Thoracic aorta (tissue), 2 donors: ENCODE results near the gene MARCHF10. TPM values are rescaled to one million over a fixed set of nuclear protein-coding genes. Genes with fewer than 3 reads are reported as not detected.

Experiments used
- ATAC-seq: fragments of 150-250 bp; one replicate; pipeline ENCODE4 v1.8.0; 2017; ENCODE audit warnings: low read depth; ENCODE audit not compliant: insufficient number of reproducible peaks, low FRiP score
- DNase-seq: peaks from one replicate; pipeline ENCODE4 v3.0.0-alpha.2; 2020; ENCODE audit warnings: low spot score
- H3K27ac ChIP-seq, 2 donors: fragments of 200-600 bp; sonication (generic); 1 replicate in 1 of 2; 2 replicates in 1 of 2; pipeline ENCODE4 v1.5.1; 2016; ENCODE audit warnings: mild to moderate bottlenecking in 2 of 2, moderate library complexity in 2 of 2
- H3K27me3 ChIP-seq: fragments of 200-600 bp; sonication (generic); replicated peaks from 2 replicates; pipeline ENCODE4 v1.6.0; 2016; ENCODE audit warnings: mild to moderate bottlenecking; ENCODE audit not compliant: insufficient read depth
- H3K36me3 ChIP-seq: fragments of 200-600 bp; sonication (generic); one replicate; pipeline ENCODE4 v1.5.1; 2016
- H3K4me1 ChIP-seq, 2 donors: fragments of 200-600 bp; sonication (generic); 1 replicate in 1 of 2; 2 replicates in 1 of 2; pipeline versions ENCODE4 v1.5.1 to v1.6.0; 2016; ENCODE audit warnings: low read depth in 2 of 2, mild to moderate bottlenecking in 1 of 2; ENCODE audit not compliant: control insufficient read depth in 1 of 2
- H3K4me3 ChIP-seq: fragments of 200-600 bp; sonication (generic); 2 replicates; pipeline ENCODE4 v1.5.1; 2016; ENCODE audit warnings: mild to moderate bottlenecking
- H3K9me3 ChIP-seq: fragments of 200-600 bp; sonication (generic); 2 replicates; pipeline ENCODE4 v1.5.1; 2016
- total RNA-seq, 2 donors: library from RNA; depleted of rRNA; stranded (reverse); fragments of >200 nt; gene quantifications; one replicate each; pipeline versions ENCODE4 v1.1.0 to v1.2.3, GENCODE V29; 2016
- TF ChIP-seq, protein P1 (sequence below): fragments of 200-600 bp; sonication (generic); IDR thresholded peaks from one replicate; pipeline ENCODE4 v1.5.1; 2019; ENCODE audit warnings: antibody characterized with exemption

The MARCHF10 gene
- total RNA-seq, 2 donors from 2014 or later: not detected

DNA sequence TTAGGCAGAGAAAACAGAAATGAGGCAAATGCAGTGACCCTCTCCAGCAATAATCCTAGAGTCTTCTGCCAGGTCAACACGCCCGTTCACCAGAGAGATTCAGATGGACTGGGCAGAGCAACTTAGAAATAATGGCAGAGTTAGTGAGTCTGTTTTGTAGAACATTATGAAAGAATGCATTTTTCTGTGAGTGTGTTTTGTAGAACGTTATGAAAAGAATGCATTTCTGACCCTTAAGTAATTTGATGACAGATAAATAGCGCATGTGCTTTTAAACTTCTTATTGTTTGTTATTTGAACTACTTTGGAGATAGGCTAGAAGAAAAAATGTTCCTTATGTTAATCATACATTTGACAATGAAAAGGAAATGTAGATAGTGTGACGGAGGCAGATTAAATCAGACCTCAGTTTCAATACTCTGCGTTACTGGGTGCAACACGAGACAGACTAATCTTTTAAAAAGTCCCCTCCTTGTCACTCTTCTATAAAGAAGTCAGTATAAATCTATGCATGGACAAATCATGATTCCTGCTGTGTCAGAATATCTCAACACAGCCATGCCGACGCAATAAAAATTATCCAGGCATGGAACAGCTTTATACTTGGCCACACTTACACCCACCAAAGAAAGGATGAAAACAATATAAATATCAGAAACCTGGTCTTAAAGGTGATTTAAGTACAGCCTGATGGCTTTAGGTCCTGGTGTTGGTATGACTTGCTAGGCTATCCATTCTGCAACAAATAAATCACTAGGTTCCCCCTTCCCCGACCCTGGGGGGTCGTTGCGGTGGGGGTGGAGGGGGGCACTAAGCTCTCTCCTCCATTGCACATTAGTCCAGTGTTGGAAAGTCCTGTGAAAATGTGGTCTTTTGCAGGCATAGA is 47.8 kb downstream of the MARCHF10 start:
- Histone ChIP-seq H3K4me1 (peaks cover 0 to 4% of the 10 kb centered on the region in 2 donors), H3K36me3 (no peaks in the 10 kb centered on the region), H3K4me3 (no peak overlapping the region), H3K9me3 (no peaks in the 10 kb centered on the region), H3K27me3 (no peaks in the 10 kb centered on the region), H3K27ac (no peak overlapping the region)
- ATAC-seq: no peak
- TF ChIP-seq, protein P1, sequence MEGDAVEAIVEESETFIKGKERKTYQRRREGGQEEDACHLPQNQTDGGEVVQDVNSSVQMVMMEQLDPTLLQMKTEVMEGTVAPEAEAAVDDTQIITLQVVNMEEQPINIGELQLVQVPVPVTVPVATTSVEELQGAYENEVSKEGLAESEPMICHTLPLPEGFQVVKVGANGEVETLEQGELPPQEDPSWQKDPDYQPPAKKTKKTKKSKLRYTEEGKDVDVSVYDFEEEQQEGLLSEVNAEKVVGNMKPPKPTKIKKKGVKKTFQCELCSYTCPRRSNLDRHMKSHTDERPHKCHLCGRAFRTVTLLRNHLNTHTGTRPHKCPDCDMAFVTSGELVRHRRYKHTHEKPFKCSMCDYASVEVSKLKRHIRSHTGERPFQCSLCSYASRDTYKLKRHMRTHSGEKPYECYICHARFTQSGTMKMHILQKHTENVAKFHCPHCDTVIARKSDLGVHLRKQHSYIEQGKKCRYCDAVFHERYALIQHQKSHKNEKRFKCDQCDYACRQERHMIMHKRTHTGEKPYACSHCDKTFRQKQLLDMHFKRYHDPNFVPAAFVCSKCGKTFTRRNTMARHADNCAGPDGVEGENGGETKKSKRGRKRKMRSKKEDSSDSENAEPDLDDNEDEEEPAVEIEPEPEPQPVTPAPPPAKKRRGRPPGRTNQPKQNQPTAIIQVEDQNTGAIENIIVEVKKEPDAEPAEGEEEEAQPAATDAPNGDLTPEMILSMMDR: no peak
- DNase-seq: no peak

DNA sequence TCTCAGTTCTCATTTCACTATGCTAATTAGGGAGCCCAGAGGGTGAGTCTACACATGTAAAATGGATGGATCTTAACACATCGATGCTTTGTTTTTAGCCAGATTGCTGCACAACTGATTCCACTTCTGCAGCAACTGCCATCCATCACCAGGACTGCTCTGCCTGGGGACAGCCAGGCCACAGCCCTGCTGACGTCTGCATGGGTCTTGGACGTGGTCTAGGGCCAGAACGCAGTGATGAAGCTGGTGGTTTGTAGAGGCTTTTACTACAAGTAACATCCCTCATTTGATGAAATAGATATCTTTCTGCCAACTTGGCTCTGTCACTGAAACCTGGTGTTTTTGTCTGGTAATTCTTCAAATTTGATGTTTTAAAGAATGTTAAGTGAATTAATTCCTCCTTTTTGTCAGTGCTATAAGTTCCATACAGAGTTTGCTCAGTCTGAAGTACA is 50.6 kb downstream of the MARCHF10 start:
- DNase-seq: no peak

GRCh38 chr17:62756198-62756597 is 51.9 kb downstream of the MARCHF10 start:
- TF ChIP-seq, protein P1: no peak
- Histone ChIP-seq H3K9me3 (no peaks in the 10 kb centered on the region), H3K4me3 (no peak overlapping the region), H3K27me3 (no peaks in the 10 kb centered on the region), H3K27ac (no peak overlapping the region), H3K36me3 (no peaks in the 10 kb centered on the region), H3K4me1 (peaks cover 0 to 10% of the 10 kb centered on the region in 2 donors)
- no peak for ATAC-seq
- DNase-seq: no peak

More for the DNA sequence above, 50.6 kb downstream of the MARCHF10 start:
- ATAC-seq: no peak
- TF ChIP-seq, protein P1: no peak
- H3K4me1 ChIP-seq: peaks cover 0 to 10% of the 10 kb centered on the region in 2 donors
- no peak overlapping the region for H3K27ac ChIP-seq
- H3K4me3 ChIP-seq: no peak overlapping the region
- H3K9me3 ChIP-seq: no peaks in the 10 kb centered on the region
- no peaks in the 10 kb centered on the region for H3K27me3 ChIP-seq
- H3K36me3 ChIP-seq: no peaks in the 10 kb centered on the region

- Histone ChIP-seq H3K36me3 (no peaks in the 10 kb centered on the region), H3K9me3 (no peaks in the 10 kb centered on the region), H3K4me1 (peaks cover 0 to 10% of the 10 kb centered on the region in 2 donors), H3K27me3 (no peaks in the 10 kb centered on the region), H3K4me3 (no peak overlapping the region), H3K27ac (no peak overlapping the region)
- TF ChIP-seq, protein P1: no peak
- DNase-seq (no peak), ATAC-seq (no peak)
These were observed 52.8 kb downstream of the MARCHF10 start for GRCh38 chr17:62755141-62755851.

GRCh38 chr17:62754631-62755030 is 53.5 kb downstream of the MARCHF10 start:
- ATAC-seq (no peak), DNase-seq (no peak)
- TF ChIP-seq, protein P1: no peak
- no peak overlapping the region for H3K4me3 ChIP-seq
- no peaks in the 10 kb centered on the region for H3K9me3 ChIP-seq
- H3K36me3 ChIP-seq: no peaks in the 10 kb centered on the region
- no peak overlapping the region for H3K27ac ChIP-seq
- peaks cover 0 to 10% of the 10 kb centered on the region in 2 donors for H3K4me1 ChIP-seq
- H3K27me3 ChIP-seq: no peaks in the 10 kb centered on the region
